ENCODE measurements around the gene FBXO2.

Gene FBXO2

DNA sequence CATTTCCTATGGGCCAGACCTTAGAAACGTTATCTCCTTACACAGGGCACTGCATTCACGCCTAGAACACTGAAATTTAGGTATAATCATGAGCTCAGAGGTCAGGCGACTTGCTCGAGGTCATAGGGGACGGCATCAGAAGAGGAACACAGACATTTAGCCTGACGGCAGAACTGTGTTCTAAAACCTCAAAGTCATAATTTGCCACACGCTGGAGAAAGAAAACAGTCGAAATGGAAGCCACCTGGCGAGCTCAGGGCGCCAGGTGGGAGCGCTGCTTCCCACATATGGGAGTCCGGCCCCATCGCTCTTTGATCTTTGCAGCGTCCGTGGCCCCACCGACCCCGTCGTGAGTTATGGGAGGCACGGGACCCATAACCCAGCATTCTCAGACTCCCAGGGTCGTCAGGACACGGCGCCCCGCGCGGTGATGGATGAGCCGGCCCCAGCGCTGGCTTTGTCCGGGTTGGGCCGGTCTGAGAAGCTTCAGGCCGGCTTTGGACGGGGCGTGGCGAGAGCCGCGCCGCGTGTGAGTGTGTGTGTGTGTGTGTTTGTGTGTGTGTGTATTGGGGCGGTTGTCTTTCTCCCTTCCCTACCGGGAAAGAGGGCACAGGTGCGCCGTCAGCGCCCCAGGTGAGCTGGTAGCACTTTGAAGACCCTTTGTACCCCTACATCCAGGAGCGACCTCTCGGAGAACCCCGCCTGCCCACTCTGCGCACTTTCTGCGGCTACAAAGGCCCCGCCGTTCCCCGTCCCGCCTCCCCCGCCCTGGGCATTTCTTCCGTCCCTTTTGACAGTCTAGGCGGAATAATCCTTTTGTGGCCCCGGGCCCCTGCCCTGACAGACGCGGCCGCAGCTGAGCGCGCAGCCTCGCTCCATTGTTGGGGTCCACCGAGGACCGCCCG lies 36.4 kb upstream of the FBXO2 start:
- no peak for ATAC-seq (ENCODE audit: insufficient read depth, low read depth)
- Histone ChIP-seq H3K9me3 (ENCODE audit: insufficient read depth, low read length, severe bottlenecking) (no peaks in the 10 kb centered on the region), H2AFZ (ENCODE audit: low read depth, low read length) (peak overlapping the region; percentile 80), H3K27me3 (ENCODE audit: insufficient read depth, low read length, poor library complexity) (peaks cover 14% of the 10 kb centered on the region), H3K4me1 (ENCODE audit: insufficient read depth, low read length) (peaks cover 25% of the 10 kb centered on the region), H3K4me3 (ENCODE audit: low read depth in 1 of 2, low read length in 2 of 2) (peak overlapping the region; percentile 58 to 75), H3K79me2 (ENCODE audit: insufficient read depth, low read length) (peaks cover 8% of the 10 kb centered on the region; the same call in 1 of the 2 replicates), H4K20me1 (ENCODE audit: insufficient read depth, low read length) (no peaks in the 10 kb centered on the region), H3K36me3 (ENCODE audit: insufficient read depth, low read length) (peaks cover 3% of the 10 kb centered on the region; the same call in 1 of the 2 replicates), H3K9ac (ENCODE audit: low read depth, low read length) (peak overlapping the region; percentile 87), H3K4me2 (ENCODE audit: insufficient read depth, low read length) (peak overlapping the region; percentile 91), H3K27ac (ENCODE audit: low read length) (peak overlapping the region; percentile 54)
- peak; percentile 57 for TF ChIP-seq EZH2 (IDR thresholded peaks at IDR 0.05; ENCODE audit: borderline replicate concordance, low read depth, low read length, severe bottlenecking)
- TF ChIP-seq, protein P1, sequence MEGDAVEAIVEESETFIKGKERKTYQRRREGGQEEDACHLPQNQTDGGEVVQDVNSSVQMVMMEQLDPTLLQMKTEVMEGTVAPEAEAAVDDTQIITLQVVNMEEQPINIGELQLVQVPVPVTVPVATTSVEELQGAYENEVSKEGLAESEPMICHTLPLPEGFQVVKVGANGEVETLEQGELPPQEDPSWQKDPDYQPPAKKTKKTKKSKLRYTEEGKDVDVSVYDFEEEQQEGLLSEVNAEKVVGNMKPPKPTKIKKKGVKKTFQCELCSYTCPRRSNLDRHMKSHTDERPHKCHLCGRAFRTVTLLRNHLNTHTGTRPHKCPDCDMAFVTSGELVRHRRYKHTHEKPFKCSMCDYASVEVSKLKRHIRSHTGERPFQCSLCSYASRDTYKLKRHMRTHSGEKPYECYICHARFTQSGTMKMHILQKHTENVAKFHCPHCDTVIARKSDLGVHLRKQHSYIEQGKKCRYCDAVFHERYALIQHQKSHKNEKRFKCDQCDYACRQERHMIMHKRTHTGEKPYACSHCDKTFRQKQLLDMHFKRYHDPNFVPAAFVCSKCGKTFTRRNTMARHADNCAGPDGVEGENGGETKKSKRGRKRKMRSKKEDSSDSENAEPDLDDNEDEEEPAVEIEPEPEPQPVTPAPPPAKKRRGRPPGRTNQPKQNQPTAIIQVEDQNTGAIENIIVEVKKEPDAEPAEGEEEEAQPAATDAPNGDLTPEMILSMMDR (IDR thresholded peaks at IDR 0.05; ENCODE audit: borderline replicate concordance, extremely low read depth, low read length, poor library complexity, severe bottlenecking): no peak
- DNase-seq: no peak

DNA sequence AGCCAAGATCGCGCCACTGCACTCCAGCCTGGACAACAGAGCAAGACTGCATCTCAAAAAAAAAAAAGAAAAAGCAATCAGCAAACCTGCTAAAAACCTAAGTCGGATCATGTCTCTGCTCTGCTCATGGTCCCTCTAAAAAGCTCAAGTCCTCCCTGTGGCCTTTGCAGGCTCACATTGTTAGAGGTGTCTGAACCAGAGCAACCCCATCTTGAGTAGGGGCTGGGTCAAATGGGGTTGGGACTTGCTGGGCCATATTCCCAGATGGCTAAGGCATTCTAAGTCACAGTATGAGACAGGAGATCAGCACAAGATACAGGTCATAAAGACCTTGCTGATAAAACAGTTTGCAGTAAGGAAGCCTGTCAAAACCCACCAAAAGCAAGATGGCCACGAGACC lies 34.3 kb upstream of the FBXO2 start:
- ATAC-seq (ENCODE audit: insufficient read depth, low read depth) (no peak), DNase-seq (no peak)
- H3K27ac ChIP-seq (ENCODE audit: low read length): no peak overlapping the region
- no peak overlapping the region for H2AFZ ChIP-seq (ENCODE audit: low read depth, low read length)
- no peak overlapping the region for H3K9ac ChIP-seq (ENCODE audit: low read depth, low read length)
- no peak for TF ChIP-seq EZH2 (IDR thresholded peaks at IDR 0.05; ENCODE audit: borderline replicate concordance, low read depth, low read length, severe bottlenecking)
- TF ChIP-seq, protein P1 (IDR thresholded peaks at IDR 0.05; ENCODE audit: borderline replicate concordance, extremely low read depth, low read length, poor library complexity, severe bottlenecking): no peak
- H4K20me1 ChIP-seq (ENCODE audit: insufficient read depth, low read length): no peaks in the 10 kb centered on the region
- peaks cover 12% of the 10 kb centered on the region; the same call in 1 of the 2 replicates for H3K79me2 ChIP-seq (ENCODE audit: insufficient read depth, low read length)
- H3K4me3 ChIP-seq (ENCODE audit: low read depth in 1 of 2, low read length in 2 of 2): no peak overlapping the region
- H3K4me1 ChIP-seq (ENCODE audit: insufficient read depth, low read length): peaks cover 25% of the 10 kb centered on the region
- no peak overlapping the region for H3K4me2 ChIP-seq (ENCODE audit: insufficient read depth, low read length)
- peaks cover 3% of the 10 kb centered on the region; the same call in 1 of the 2 replicates for H3K36me3 ChIP-seq (ENCODE audit: insufficient read depth, low read length)
- H3K9me3 ChIP-seq (ENCODE audit: insufficient read depth, low read length, severe bottlenecking): no peaks in the 10 kb centered on the region
- peaks cover 14% of the 10 kb centered on the region for H3K27me3 ChIP-seq (ENCODE audit: insufficient read depth, low read length, poor library complexity)

DNA sequence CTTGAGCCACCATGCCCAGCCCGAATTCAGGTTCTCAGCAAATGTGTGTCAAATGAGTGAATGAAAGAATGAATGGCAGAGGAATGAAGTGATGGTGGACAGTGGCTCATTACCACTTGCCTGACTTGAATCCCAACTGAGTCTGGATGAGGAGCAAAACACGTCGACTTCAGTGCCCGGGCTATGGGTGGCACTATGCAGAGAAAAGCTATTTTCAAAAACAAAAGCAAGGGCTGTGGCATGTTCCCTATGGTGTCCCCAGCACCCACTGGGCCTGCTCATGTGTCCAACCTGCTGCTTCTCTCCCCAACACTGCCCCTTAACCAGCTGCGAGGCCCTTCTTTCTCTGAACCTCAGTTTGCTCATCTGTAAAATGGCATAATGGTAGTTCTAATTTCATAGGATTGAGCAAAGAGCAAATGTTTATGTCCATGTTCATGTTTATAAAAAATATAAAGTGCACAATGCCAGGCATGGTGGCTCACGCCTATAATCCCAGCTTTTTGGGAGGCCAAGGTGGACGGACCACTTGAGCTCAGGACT lies 31.1 kb upstream of the FBXO2 start:
- no peak overlapping the region for H3K4me2 ChIP-seq (ENCODE audit: insufficient read depth, low read length)
- peaks cover 29% of the 10 kb centered on the region for H3K4me1 ChIP-seq (ENCODE audit: insufficient read depth, low read length)
- H3K9me3 ChIP-seq (ENCODE audit: insufficient read depth, low read length, severe bottlenecking): no peaks in the 10 kb centered on the region
- TF ChIP-seq EZH2 (IDR thresholded peaks at IDR 0.05; ENCODE audit: borderline replicate concordance, low read depth, low read length, severe bottlenecking): no peak
- TF ChIP-seq, protein P1 (IDR thresholded peaks at IDR 0.05; ENCODE audit: borderline replicate concordance, extremely low read depth, low read length, poor library complexity, severe bottlenecking): no peak
- peaks cover 3% of the 10 kb centered on the region; the same call in 1 of the 2 replicates for H3K36me3 ChIP-seq (ENCODE audit: insufficient read depth, low read length)
- peaks cover 11% of the 10 kb centered on the region for H3K79me2 ChIP-seq (ENCODE audit: insufficient read depth, low read length)
- H2AFZ ChIP-seq (ENCODE audit: low read depth, low read length): no peak overlapping the region
- no peak for ATAC-seq (ENCODE audit: insufficient read depth, low read depth)
- H3K4me3 ChIP-seq (ENCODE audit: low read depth in 1 of 2, low read length in 2 of 2): no peak overlapping the region
- no peak overlapping the region for H3K9ac ChIP-seq (ENCODE audit: low read depth, low read length)
- no peaks in the 10 kb centered on the region for H3K27me3 ChIP-seq (ENCODE audit: insufficient read depth, low read length, poor library complexity)
- no peak overlapping the region for H3K27ac ChIP-seq (ENCODE audit: low read length)
- no peak for DNase-seq
- peaks cover 2% of the 10 kb centered on the region; the same call in 1 of the 2 replicates for H4K20me1 ChIP-seq (ENCODE audit: insufficient read depth, low read length)
